ENCODE data around the gene ADAM17. TPM values are rescaled to one million over a fixed set of nuclear protein-coding genes. Genes with fewer than 3 reads are reported as not detected.

The ADAM17 gene
- total RNA-seq: 10 to 100 TPM; 14.2 to 15.9 TPM

DNA sequence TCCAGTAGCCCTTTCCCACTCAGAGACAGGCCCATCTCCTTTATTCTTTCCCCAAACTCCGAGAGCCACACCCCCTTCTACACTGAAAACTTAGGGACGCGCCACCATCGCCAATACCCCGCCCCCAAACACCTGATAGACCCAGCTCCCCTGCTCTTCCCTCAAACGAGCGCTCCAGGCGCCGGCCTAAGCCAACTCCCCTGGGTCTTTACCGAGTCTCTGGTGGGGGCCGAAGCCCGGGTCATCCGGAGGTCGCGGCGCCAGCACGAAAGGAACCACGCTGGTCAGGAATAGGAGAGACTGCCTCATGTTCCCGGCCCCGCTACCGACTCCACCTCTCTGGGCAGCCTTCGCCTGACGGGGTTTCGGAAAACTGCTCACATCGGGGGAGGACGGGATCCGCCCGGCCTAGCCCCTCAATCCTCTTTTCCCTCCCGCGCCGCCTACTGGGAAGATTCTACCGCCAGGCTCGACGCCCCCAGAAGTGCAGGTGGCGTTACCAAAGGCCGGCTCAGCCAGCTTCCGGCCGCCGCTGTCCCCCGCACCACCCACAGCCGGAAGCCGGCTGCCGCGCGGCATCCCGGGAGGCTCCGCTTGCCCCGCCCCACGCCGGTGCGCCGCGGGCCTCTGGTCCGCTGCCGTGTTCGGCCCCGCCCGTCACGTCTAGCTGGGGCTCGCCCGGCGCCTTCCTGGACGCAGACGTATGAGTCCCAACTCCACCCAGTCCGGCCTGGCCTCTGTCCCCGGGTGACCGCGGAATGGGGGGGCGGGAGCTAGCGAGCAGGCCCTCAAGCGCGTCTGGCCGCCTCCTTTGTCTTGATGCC lies at the start of gene ADAM17:
Gene ADAM17 (minus strand): TSS at position 534 of the 824 bp plus-strand sequence. CDS start 225 bp downstream, at position 309.
- ChIA-PET CTCF (interaction anchor here (0.8 to 3.8 kb wide), 12 partner anchors 10 to 194 kb away, joined by 3 to 13 read pairs (median 3); partner anchors contain the start of gene YWHAQ), POLR2A (interaction anchor here (0.6 to 2.8 kb wide), 33 partner anchors 9 to 488 kb away, joined by 3 to 16 read pairs (median 4); partner anchors contain the start of genes IAH1, ITGB1BP1, KLF11 and TAF1B)
- Mint-ChIP-seq H3K27me3 (no peaks in the 10 kb centered on the region), H3K9me3 (no peaks in the 10 kb centered on the region), H3K4me3 (peak within 1 kb of the TSS; percentile 87), H3K4me1 (ENCODE audit: low read depth) (peaks cover 47% of the 10 kb centered on the region), H3K27ac (peak within 1 kb of the TSS; percentile 96), H3K36me3 (ENCODE audit: low read depth) (peaks cover 2% of the 10 kb centered on the region)
- TF ChIP-seq, protein P1, sequence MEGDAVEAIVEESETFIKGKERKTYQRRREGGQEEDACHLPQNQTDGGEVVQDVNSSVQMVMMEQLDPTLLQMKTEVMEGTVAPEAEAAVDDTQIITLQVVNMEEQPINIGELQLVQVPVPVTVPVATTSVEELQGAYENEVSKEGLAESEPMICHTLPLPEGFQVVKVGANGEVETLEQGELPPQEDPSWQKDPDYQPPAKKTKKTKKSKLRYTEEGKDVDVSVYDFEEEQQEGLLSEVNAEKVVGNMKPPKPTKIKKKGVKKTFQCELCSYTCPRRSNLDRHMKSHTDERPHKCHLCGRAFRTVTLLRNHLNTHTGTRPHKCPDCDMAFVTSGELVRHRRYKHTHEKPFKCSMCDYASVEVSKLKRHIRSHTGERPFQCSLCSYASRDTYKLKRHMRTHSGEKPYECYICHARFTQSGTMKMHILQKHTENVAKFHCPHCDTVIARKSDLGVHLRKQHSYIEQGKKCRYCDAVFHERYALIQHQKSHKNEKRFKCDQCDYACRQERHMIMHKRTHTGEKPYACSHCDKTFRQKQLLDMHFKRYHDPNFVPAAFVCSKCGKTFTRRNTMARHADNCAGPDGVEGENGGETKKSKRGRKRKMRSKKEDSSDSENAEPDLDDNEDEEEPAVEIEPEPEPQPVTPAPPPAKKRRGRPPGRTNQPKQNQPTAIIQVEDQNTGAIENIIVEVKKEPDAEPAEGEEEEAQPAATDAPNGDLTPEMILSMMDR (IDR thresholded peaks at IDR 0.05): no peak
- peak; percentile 90 for ATAC-seq
- intact Hi-C loops (cut with micrococcal nuclease): loop anchor here (5.0 kb wide), 2 partner anchors 37 to 72 kb away; no protein-coding TSS in a partner anchor
- DNase-seq: peak; percentile 88

DNA sequence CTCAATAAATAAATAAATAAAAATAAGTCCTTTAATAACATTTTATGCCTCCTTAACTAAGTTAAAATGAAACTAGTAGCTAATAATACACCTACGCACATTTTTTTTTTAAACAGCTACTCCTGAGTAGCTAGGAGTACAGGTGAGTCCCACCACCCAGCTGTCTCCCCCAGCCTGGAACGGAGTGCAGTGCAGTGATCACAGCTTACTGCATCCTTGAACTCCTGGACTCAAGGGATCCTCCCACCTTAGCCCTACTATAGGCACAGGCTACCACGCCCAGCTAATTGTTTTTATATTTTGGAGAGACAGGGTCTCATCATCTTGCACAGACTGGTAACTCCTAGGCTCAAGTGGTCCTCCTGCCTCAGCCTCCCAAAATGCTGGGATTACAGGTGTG lies 46.8 kb upstream of the ADAM17 start:
- POLR2A ChIA-PET: interaction anchor here (0.9 to 1.5 kb wide), 2 partner anchors 11 to 43 kb away, joined by 3 read pairs; no protein-coding TSS in a partner anchor
- CTCF ChIA-PET: no interaction called here
- H3K27me3 Mint-ChIP-seq: no peaks in the 10 kb centered on the region
- H3K9me3 Mint-ChIP-seq: peaks cover 26% of the 10 kb centered on the region
- intact Hi-C loops (cut with micrococcal nuclease): no loop called here
- no peak overlapping the region for H3K4me3 Mint-ChIP-seq
- peaks cover 58% of the 10 kb centered on the region for H3K4me1 Mint-ChIP-seq (ENCODE audit: low read depth)
- no peak for DNase-seq
- TF ChIP-seq, protein P1 (IDR thresholded peaks at IDR 0.05): no peak
- H3K36me3 Mint-ChIP-seq (ENCODE audit: low read depth): peaks cover 75% of the 10 kb centered on the region
- no peak overlapping the region for H3K27ac Mint-ChIP-seq
- ATAC-seq: no peak

DNA sequence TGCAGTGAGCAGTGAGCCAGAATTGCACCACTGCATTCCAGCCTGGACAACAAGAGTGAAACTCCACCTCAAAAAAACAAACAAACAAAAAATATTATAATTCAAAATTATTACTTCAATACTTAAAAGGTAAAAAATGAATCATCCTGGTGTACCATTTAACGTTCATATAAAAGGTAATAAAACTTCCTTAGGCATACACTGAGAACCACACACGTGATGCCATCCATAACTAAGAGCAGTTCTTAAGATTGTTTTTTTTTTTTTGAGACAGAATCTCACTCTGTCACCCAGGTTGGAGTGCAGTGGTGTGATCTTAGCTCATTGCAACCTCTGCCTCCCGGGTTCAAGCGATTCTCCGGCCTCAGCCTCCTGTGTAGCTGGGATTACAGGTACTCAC lies 45.8 kb upstream of the ADAM17 start:
- H3K27ac Mint-ChIP-seq: no peak overlapping the region
- H3K27me3 Mint-ChIP-seq: no peaks in the 10 kb centered on the region
- H3K9me3 Mint-ChIP-seq: peaks cover 26% of the 10 kb centered on the region
- peaks cover 76% of the 10 kb centered on the region for H3K36me3 Mint-ChIP-seq (ENCODE audit: low read depth)
- H3K4me1 Mint-ChIP-seq (ENCODE audit: low read depth): peaks cover 60% of the 10 kb centered on the region
- no peak for ATAC-seq
- no peak overlapping the region for H3K4me3 Mint-ChIP-seq
- DNase-seq: no peak
- ChIA-PET POLR2A (interaction anchor here (0.5 to 1.5 kb wide), 2 partner anchors 12 to 29 kb away, joined by 3 read pairs; partner anchors contain the start of gene YWHAQ), CTCF (no interaction called here)
- TF ChIP-seq, protein P1 (IDR thresholded peaks at IDR 0.05): no peak
- intact Hi-C loops (cut with micrococcal nuclease): no loop called here

DNA sequence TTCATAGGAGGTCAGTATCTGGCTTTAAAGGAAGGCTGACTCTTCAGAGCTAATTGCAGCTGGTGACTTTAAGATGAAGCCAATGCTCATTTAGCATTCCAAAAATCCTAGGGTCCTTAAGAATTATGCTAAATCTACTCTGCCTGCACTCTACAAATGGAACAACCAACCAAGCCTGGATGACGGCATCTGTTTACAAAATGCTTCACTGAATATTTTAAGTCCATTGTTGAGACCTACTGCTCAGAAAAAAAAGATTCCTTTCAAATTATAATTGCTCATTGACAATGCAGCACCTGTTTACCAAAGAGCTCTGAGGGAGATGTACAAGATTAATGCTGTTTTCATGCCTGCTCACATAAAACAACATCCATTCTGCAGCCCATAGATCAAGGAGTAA lies 43.8 kb upstream of the ADAM17 start:
- DNase-seq (no peak), ATAC-seq (no peak)
- Mint-ChIP-seq H3K4me3 (no peak overlapping the region), H3K9me3 (peaks cover 22% of the 10 kb centered on the region), H3K27me3 (no peaks in the 10 kb centered on the region), H3K36me3 (ENCODE audit: low read depth) (peaks cover 62% of the 10 kb centered on the region), H3K4me1 (ENCODE audit: low read depth) (peaks cover 62% of the 10 kb centered on the region), H3K27ac (peak overlapping the region; percentile 51)
- ChIA-PET POLR2A (interaction anchor here (1.6 kb wide), 1 partner anchor 30 kb away, joined by 6 read pairs; no protein-coding TSS in a partner anchor), CTCF (interaction anchor here (1.1 to 1.4 kb wide), 3 partner anchors 31 to 49 kb away, joined by 4 read pairs; partner anchors contain the start of gene ADAM17)
- TF ChIP-seq, protein P1 (IDR thresholded peaks at IDR 0.05): no peak
- intact Hi-C loops (cut with micrococcal nuclease): no loop called here

Measured in activated CD8-positive, alpha-beta T cell treated with anti-CD3 and anti-CD28 coated beads for 36 hours (primary cell).